Epidermal melanocyte (primary cell): ENCODE data around the gene PTPRQ.

Experiments used
- DNase-seq: peaks from one replicate; pipeline ENCODE4 v3.0.0; 2011; ENCODE audit warnings: low spot score; ENCODE audit not compliant: insufficient read length

The PTPRQ gene

DNA sequence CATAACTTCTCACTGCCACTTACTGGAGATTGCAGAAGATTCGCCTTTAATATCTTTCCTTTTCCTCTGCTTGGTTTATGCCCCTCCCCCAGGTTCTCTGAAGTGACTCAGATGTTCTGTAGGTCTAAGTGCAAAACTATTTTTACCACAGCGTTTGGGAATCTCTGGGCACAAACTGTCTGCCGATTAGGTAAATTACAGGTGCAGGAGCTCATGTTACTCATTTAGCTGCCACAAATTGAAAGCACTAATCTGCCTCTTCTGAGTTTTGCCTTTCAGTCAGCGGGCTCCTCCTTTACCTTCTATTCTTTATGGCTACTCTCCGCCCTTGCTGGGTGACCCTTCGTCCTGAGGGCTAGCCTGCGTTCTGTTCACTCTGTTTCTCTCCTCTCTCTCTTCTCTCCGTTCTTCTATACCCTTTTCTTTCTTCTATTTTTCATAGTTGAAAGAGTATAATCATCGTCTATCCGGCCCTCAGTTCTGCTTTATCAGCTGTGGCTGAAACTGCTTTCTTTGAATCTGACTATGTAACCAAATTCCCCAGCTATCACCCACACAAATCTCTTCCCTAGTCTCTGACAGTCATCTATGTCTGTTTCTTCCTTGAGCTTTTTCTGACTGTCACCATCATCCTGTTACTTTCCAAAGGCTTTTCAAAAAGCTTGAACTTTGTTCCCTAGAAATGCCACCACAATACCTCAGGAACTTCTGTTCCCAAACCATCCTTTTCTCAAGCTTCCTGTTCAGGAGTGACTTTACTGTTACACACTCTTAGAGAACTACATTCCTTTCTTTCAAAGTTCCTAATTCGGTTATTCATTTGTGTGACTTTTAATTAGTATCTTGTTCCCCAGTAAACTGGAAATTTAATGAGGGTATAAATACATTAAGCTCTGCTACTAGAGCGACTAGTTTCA lies 259.1 kb downstream of the PTPRQ start:
- DNase-seq = no peak

DNA sequence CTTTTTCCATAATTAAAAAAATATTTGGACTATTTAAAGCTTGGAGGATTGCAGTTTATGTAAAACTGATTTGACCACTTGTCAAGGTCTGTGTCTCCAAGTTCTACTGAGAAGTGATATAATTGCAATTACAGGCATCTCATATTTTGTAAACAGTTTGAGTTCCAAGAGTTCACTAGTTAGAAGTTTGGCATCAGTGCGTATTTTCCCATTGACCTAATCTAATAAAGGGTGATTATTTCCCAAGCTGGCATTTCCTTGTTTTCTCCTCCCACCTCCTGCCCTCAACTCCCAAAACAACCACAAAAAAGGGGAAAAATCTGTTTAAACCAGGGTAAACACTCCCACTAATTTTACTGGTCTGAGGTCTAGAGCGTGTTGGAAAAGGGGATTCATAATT lies 260.4 kb downstream of the PTPRQ start:
- DNase-seq = no peak

DNA sequence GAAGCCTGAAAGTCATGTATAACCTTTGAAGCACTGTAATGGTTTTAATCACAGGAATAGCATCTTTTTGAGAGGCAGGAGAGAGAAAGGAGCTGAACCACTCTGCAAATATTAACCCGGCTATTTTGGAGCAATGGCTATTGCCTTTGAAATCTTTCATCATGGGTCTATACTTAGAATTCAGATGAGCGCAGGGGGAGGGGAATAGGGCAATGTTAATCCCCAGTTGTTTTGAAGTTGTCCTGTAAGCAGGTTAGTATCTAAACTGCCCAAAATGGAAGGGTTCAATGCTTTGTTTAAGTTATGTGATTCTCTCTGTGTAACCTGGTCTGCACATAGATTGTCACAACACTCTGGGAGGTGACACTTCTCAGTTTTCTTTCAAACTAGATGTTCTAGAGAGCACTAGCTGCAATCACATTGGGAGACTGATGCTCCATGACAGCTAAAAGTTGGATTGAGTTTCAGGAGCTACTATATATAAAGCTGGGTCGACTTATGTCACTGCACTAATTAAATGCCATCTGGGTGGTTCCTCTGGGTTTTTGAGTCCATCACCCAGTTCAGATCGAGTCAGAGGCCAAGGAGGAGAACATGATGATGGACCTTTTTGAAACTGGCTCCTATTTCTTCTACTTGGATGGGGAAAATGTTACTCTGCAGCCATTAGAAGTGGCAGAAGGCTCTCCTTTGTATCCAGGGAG lies 263.2 kb downstream of the PTPRQ start, which contains the start of gene MYF6:
MYF6 (plus strand) TSS at position 509 of the 704 bp plus-strand sequence; CDS start at position 595, 86 bp downstream.
- DNase-seq = no peak

DNA sequence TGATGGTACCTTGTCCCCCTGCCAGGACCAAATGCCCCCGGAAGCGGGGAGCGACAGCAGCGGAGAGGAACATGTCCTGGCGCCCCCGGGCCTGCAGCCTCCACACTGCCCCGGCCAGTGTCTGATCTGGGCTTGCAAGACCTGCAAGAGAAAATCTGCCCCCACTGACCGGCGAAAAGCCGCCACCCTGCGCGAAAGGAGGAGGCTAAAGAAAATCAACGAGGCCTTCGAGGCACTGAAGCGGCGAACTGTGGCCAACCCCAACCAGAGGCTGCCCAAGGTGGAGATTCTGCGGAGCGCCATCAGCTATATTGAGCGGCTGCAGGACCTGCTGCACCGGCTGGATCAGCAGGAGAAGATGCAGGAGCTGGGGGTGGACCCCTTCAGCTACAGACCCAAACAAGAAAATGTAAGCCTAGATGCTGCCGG lies 263.8 kb downstream of the PTPRQ start:
- no peak for DNase-seq

DNA sequence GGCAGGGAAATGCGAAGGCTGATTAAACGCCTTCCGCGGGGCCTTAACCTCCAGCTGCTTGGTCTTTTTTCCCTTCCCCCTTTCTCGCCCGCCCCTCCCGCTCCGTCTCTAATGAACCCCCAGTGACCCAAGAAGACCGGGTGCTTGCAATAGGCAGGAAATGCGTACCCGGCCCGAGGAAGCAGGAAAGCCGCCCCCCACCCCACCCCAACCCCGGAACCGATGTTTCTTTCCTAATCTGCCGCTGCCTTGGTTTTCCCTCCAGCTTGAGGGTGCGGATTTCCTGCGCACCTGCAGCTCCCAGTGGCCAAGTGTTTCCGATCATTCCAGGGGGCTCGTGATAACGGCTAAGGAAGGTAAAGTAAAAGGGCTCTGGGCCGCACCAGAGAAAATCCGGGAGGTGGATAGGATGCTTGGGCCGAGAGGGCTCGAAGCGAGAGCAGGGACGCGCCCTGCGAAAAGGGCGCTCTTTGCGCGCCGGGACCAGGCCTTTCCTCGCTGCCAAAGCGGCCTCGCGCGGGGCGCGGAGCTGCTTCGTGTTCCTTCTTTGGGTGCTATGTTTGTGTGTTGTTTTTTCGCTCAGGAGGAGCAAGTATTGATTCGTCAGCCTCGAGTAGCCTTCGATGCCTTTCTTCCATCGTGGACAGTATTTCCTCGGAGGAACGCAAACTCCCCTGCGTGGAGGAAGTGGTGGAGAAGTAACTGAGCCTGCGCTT lies 264.4 kb downstream of the PTPRQ start:
- no peak for DNase-seq

DNA sequence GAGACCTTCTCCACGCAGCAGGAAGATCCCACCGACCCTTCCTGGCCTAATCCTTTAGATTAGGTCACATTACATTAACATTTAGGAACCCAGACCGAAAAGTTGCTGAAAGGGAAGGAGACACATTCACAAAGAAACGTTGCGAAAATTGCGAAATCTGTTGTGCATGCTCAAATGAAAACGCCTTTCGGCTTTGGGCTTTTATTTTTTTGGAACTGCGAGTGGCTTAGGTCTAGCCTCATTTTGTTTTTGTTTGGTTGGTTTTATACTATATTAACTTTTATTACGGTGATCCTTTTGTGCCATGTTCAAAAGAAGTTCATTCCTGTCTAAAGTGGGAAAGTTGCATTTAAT lies 264.9 kb downstream of the PTPRQ start:
- DNase-seq = no peak

DNA sequence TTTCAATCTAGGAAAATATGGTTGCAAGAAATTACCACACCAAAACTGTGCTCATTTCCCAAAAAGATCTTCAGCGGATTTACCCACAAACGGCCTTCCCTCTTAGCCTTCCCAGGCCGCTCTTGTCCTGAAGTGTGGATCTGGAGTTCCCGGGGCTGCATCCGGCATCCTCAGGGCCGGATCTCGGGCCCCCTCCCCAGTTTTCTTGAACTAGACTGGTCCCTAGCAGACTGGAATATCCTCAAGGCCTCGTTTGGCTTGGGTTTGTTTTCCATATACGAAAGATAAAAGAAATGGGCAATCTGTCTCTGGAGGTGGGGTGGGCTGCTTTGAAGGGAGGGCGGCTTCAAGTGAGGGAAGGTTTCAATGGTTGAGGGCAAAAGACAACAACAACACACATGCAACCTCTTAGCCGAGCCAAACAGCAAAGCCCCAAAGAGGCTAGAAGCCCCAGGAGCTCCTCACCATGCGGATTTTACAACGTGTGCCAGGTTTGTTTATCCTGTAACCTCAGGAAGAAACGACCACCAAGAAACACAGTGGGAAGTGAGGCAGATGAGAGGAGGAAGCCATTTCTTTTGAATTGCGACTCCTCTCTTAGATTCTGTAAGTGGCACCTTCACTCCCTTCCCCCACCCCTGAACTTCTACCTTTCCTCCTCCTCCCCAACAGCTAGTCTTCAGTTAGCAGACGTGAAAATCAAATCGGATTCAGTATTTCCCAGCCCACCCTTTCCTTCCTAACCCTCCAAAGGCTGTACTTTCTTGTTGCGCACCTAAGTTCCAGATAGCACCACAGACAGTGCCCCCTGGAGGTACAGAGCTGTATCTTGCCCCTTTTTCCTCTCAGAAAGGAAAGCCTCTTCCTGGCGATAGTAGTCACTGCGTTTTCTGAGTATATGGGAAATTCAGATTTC lies 266.0 kb downstream of the PTPRQ start:
- no peak for DNase-seq

DNA sequence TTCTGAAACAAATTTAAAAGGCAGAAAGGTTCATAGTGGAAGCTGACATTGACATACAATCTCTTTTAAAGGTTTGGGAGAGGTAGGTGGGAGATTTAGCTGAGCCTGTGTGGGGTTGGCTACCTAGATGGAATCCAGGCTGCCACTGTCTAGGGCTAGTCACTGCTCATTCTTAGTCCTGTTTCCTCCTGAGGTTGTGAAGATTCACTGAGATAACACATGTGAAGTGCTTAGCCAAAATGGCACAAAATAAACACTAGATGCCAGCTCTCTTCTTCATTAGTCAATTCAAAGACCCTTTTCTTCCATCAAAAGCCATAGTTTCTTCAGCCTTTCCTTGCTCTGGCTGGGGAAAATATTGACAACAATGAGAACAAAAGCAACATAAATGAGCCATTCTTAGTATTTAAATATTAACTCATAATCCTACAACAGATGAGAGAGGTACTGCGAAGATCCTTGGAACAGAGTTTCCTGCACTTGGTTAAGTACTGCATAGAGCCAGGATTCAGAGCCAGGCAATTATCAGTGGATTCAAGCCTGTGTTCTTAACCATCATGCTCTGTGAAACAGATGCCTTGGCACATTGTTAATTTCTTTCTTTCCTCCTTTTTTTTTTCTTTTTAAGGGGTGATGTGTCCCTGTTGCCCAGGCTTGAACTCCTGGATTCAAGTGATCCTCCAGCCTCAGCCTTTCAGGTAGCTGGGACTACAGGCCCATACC lies 266.9 kb downstream of the PTPRQ start:
- no peak for DNase-seq

DNA sequence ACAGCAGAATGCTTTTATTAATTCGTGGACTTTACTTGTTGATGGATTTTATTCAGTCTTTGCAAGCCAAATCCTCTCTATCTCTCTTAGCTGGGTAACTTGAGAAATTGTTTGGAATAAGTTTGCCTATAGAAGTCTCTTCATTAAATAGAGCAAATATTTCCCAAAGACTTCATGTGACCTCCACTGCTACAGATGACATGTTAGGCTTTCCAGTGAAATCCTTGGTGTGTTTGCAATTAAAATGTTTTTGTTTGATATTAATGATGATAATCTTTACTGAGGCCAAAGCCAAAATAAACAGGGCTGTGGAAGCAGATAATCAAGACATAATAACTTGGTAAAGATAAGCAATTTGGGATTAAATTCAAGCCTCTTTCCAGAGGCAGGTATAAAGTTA lies 267.8 kb downstream of the PTPRQ start:
- no peak for DNase-seq

DNA sequence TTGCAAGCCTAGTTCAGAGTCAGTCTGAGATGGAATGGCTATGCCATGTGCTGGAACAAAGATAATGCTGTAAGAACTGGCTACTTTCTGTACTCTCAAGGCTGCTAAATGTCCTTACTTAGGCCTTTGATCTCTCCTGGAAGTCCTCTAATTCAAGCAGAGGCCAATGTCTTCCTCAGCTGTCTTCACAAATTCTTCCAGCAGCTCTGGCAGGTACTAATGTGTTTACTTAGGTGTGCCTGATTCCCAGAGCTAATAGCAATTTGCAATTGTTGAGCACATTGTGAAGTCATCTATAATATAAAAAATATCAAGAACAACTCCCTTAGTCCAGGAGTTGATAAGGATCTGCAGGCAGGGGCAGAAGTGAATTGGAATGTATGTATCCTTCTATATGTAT lies 268.8 kb downstream of the PTPRQ start:
- DNase-seq = no peak

DNA sequence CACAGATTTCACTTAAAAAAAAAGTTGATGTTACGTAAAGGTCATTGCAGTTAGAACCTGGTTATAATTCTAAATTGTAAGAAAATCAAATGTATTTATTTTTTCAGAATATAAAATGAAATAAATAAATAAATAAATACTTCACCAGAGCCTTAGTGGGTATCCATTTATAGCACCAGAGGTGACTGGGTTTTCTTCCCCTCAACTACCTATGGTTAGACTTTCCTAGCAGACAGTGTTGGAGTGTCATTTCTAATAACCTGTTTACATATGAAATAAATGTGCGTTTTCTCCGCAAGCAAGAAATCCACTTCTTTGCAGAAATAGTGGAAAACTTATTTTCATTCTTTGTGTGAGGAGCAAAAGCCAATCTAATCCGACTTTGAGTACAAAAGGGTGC lies 269.4 kb downstream of the PTPRQ start:
- DNase-seq = no peak

DNA sequence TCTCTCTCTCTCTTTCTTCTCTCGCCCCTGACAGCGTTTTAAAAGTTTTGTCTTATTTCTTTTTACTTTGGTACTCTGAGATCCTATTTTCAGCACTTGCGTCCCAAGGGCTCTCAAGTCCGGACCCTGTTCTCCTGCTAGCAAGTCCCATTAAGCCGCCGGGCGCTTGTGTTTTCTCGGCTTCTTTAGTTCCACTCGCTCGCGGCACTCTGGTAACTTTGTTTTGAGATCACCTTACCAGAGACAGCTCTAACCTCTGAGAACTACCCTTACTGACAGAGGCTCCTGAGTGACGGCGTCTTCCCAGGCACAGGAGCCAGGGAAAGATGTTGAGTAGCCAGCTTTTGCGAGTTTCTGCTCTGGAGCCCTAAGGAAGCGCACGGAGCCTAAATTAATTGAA lies 270.0 kb downstream of the PTPRQ start:
- DNase-seq = no peak

DNA sequence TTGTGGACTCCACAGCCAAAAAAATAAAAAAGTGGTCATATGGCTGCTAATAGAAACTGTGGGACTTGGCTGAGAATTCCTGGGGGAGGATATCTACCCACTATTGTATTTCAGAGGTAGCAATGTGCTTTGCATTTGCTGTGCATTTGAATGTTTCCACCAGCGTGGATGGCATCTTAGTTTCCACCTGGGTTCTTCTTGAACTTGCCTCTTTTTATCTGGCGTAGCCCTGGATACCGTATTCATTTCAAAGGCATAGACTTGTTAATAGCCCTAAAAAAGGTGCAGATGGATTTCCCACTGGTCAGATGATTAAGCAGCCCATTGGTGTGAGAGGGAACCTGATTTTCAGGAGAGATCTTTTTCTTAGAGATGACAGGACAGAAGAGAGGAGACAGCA lies 270.8 kb downstream of the PTPRQ start:
- no peak for DNase-seq

DNA sequence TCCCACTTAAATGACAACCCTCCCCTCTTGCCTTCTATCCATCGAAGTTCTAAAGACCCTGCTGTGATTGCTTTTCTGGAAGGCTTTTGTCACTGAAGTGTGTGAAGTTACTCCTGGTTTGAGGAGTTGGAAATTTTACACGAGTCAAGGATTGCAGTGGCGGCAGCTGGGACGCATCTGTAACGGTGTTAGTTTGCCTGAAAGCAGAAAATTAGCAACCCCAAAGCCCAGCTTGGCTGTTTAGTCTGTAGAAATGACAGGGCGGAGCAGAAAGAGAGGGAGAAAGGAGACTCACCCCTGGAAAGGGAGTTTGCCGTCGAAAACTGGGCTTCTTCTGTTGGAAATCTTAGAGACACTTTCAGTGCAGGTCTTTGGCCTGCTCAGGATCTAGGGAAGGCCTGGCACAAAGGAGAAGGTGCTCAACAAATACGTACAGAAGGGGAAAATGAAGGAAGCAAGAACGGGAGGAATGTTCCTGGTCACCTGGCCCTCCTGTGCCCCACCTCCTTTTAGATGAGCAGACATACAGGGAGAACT lies 271.7 kb downstream of the PTPRQ start:
- no peak for DNase-seq

DNA sequence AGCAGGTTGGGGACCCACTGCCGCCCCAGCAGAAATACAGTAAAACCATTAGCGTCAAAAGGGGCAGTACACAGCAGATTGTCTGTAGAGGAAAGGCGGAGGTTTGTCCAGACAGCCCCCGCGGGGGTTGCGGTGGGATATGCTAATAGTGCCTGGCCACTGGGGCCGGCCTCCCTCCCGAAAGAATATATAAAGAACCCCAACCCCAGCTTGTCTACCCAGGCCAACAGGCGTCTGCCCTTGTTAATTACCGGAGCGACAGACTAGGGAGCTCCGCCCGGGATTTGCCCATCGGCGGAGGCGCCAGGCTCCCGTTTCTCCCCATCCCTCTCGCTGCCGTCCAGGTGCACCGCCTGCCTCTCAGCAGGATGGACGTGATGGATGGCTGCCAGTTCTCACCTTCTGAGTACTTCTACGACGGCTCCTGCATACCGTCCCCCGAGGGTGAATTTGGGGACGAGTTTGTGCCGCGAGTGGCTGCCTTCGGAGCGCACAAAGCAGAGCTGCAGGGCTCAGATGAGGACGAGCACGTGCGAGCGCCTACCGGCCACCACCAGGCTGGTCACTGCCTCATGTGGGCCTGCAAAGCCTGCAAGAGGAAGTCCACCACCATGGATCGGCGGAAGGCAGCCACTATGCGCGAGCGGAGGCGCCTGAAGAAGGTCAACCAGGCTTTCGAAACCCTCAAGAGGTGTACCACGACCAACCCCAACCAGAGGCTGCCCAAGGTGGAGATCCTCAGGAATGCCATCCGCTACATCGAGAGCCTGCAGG lies 272.8 kb downstream of the PTPRQ start, which contains the start of gene MYF5:
MYF5 (plus strand) TSS at position 217 of the 774 bp plus-strand sequence; CDS start at position 369, 152 bp downstream.
- DNase-seq = no peak

DNA sequence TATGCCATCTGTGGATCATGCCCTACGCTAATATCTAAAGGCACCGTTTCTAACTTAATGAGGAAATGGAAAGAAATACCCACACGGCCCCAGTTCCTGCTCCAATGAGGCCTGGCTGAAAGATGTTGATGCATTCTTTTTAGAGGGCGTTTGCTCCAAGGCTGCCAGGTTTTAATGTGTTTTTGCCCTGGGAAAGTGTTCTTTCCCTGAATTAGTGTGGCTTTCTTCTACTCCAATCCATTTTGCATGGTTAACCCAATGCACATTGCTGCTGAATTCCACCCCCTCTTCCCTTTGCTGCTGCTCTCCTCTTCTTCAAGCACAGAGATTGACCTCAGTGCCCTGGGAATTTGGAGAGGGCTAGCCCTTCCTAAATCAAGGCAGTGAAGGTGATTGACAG lies 273.8 kb downstream of the PTPRQ start:
- no peak for DNase-seq

DNA sequence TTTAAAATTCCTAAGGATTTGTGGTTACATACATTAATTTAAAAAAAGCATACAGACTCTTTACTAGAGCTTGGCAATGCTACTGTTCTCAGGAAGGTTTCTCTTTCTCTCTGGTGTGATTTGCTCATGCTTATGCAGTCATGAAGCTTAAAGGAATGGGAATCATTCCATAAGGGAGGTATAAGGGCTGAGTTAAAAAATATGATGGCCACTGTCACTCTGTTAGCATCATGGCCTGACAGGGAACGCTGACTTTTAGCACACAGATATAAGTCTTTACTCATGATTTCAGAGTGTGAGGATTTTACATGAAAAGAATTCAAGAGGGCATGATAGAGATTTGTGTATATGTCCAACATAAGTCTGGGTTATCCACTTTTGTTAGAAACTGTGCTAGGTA lies 276.5 kb downstream of the PTPRQ start:
- no peak for DNase-seq

DNA sequence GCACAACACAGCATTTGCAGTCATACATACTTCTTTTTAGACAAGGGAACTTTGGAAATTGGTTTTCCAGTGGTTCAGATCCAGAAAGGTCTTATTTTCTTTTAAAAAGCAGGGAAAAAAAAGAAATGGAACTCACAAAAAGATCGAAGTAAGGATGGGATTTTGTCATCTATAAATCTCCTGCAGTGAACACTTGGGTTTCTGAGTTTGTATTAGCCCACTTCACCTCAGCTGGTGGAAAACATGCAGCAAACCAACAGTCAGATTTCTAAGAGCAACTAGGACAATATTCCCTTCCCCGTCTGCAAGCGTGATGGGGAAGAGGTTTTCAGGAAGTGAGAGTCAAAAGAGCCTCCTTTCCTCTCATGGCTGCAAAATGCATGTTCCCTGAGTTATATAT lies 277.3 kb downstream of the PTPRQ start:
- DNase-seq = no peak
